HepG2 (cell line): Measurements from ENCODE around the gene TGFBRAP1. TPM values are rescaled to one million over a fixed set of nuclear protein-coding genes. Genes with fewer than 3 reads are reported as not detected.

ENCODE experiments used
- ATAC-seq: fragments of 200-7000 bp; cut with Tn5 transposase; 3 replicates; pipeline ENCODE4 v1.9.1; 2020; ENCODE audit warnings: mild to moderate bottlenecking, moderate library complexity
- BruUV-seq: library from RNA; stranded (reverse); fragments of 400-500 nt; replicated peaks from 2 replicates; lab custom pipeline; 2021; lab: Mats Ljungman, UMichigan
- CTCF ChIA-PET: fragments of 300-600 bp; formaldehyde crosslinking; extraction: SDS; loops from one replicate; lab custom pipeline; 2021; ENCODE audit warnings: low total read pairs, inconsistent platforms, low intra/inter-chr PET ratio; lab: Yijun Ruan, JAX
- POLR2A ChIA-PET: fragments of 350-600 bp; sonication (Branson Sonifier 250); formaldehyde crosslinking; loops from one replicate; lab custom pipeline; 2020; ENCODE audit warnings: antibody characterized with exemption, inconsistent platforms; lab: Yijun Ruan, JAX
- DNase-seq: peaks from one replicate; pipeline ENCODE4 v3.0.0-alpha.2; 2015; ENCODE audit warnings: low spot score
- FAIRE-seq: peaks from 3 replicates; lab custom pipeline; 2011; peaks lifted over from hg19 to GRCh38; lab: Jason Lieb, UNC
- H2AFZ ChIP-seq: one replicate; pipeline ENCODE4 v1.6.1; 2011; ENCODE audit warnings: low read length, inconsistent platforms
- H3K27ac ChIP-seq: fragments of 300-600 bp; 3 replicates; pipeline ENCODE4 v1.8.0; 2011; ENCODE audit warnings: mixed run types, mild to moderate bottlenecking, mixed read lengths, low read length, inconsistent platforms; ENCODE audit not compliant: insufficient read depth; ENCODE audit errors: extremely low read length
- H3K27me3 ChIP-seq, 2 experiments: fragments of 200-600 bp in 1 of 2; 2 replicates in 1 of 2; 3 replicates in 1 of 2; pipeline versions ENCODE4 v1.6.0 to v1.8.0; 2011; ENCODE audit warnings: low read length in 2 of 2, mild to moderate bottlenecking in 2 of 2, moderate library complexity in 2 of 2, inconsistent platforms in 1 of 2; ENCODE audit not compliant: insufficient read depth in 2 of 2, control insufficient read depth in 1 of 2
- H3K36me3 ChIP-seq, 2 experiments: fragments of 200-600 bp in 1 of 2; replicated peaks in 1 of 2; 2 replicates in 1 of 2; 3 replicates in 1 of 2; pipeline versions ENCODE4 v1.5.1 to v1.8.0; 2011; ENCODE audit warnings: low read length in 2 of 2, inconsistent platforms in 1 of 2; ENCODE audit not compliant: insufficient read depth in 2 of 2, control insufficient read depth in 1 of 2
- H3K4me1 ChIP-seq: 2 replicates; pipeline ENCODE4 v1.5.1; 2012; ENCODE audit warnings: low read length, inconsistent platforms; ENCODE audit not compliant: insufficient read depth
- H3K4me2 ChIP-seq: 2 replicates; pipeline ENCODE4 v1.6.0; 2011; ENCODE audit warnings: low read depth, low read length, inconsistent platforms
- H3K4me3 ChIP-seq, 3 experiments: fragments of 200-600 bp in 1 of 3; sonication (generic), shearing (Covaris generic) in 1 of 3; replicated peaks in 1 of 3; 2 replicates each; pipeline ENCODE4 v1.5.1; 2011 to 2016; ENCODE audit warnings: low read length in 3 of 3, inconsistent platforms in 2 of 3, low read depth in 2 of 3, mild to moderate bottlenecking in 2 of 3, control low read depth in 1 of 3, mixed read lengths in 1 of 3; ENCODE audit not compliant: insufficient read depth in 1 of 3
- H3K79me2 ChIP-seq: one replicate; pipeline ENCODE4 v1.6.1; 2011; ENCODE audit warnings: low read length, inconsistent platforms; ENCODE audit not compliant: insufficient read depth
- H3K9ac ChIP-seq: 2 replicates; pipeline ENCODE4 v1.6.0; 2011; ENCODE audit warnings: mild to moderate bottlenecking, low read depth, low read length, inconsistent platforms; ENCODE audit not compliant: insufficient read depth
- H3K9me3 ChIP-seq: 2 replicates; pipeline ENCODE4 v1.5.1; 2012; ENCODE audit warnings: mild to moderate bottlenecking, low read length
- H4K20me1 ChIP-seq: 2 replicates; pipeline ENCODE4 v1.6.0; 2011; ENCODE audit warnings: inconsistent platforms, mild to moderate bottlenecking, low read length, moderate library complexity; ENCODE audit not compliant: insufficient read depth
- HES4 ChIP-seq: sonication (generic); formaldehyde crosslinking; IDR thresholded peaks from 2 replicates; pipeline ENCODE4 v1.9.0; 2021; ENCODE audit warnings: mild to moderate bottlenecking, missing genetic modification reagents, borderline replicate concordance
- KLF15 ChIP-seq: sonication (generic); formaldehyde crosslinking; IDR thresholded peaks from 2 replicates; pipeline ENCODE4 v1.8.1; 2023; ENCODE audit warnings: borderline replicate concordance, mild to moderate bottlenecking, inconsistent platforms, missing genetic modification reagents, mixed read lengths
- MBD4 ChIP-seq: IDR thresholded peaks from 2 replicates; pipeline ENCODE4 v1.6.1; 2012; ENCODE audit warnings: low read length, inconsistent platforms, borderline replicate concordance
- PHF21A ChIP-seq: sonication (generic); formaldehyde crosslinking; IDR thresholded peaks from 2 replicates; pipeline ENCODE4 v1.5.0; 2020; ENCODE audit warnings: mild to moderate bottlenecking, missing genetic modification reagents
- TAF15 ChIP-seq: fragments of 200-400 bp; formaldehyde crosslinking; IDR thresholded peaks from one replicate; pipeline ENCODE4 v1.6.1; 2018; ENCODE audit warnings: mild to moderate bottlenecking, low read depth, low read length; ENCODE audit not compliant: poor library complexity, severe bottlenecking
- WGBS: methylation state at CpG from one replicate; pipeline ENCODE4 v1.1.6; 2017; ENCODE audit warnings: low lambda C conversion rate; 5-methylcytosine and 5-hydroxymethylcytosine counted together
- in situ Hi-C: cut with HindIII; loops from 2 replicates; pipeline ENCODE4 v1.10.0; 2017; ENCODE audit warnings: low pct_unique_long_range_greater_than_20kb; ENCODE audit not compliant: extremely low pct_ligation_motif_present
- intact Hi-C: fragments of 100-400 bp; cut with micrococcal nuclease; formaldehyde crosslinking; loops from one replicate; pipeline ENCODE4 v1.10.0; 2022; ENCODE audit not compliant: unreplicated experiment
- polyA plus RNA-seq, 8 experiments: library from polyadenylated mRNA; depleted of rRNA in 3 of 8; stranded (reverse) in 7 of 8; unstranded in 1 of 8; fragments of >200 nt; fragmentation: Illumina TruSeq in 4 of 8; extraction: Trizol in 4 of 8; gene quantifications; 2 replicates each; pipeline versions ENCODE4 v1.2.1 to v1.2.3, GENCODE V29; 2011 to 2016; ENCODE audit warnings: low read depth in 4 of 8, missing spikeins in 1 of 8, mixed read lengths in 1 of 8; ENCODE audit not compliant: insufficient read depth in 1 of 8
- total RNA-seq, 5 experiments: library from RNA; depleted of rRNA; stranded (reverse); fragments of >200 nt; fragmentation: Illumina TruSeq; extraction: Trizol; gene quantifications; 2 replicates each; pipeline ENCODE4 v1.2.3, GENCODE V29; 2016; ENCODE audit warnings: low read depth in 1 of 5
- TF ChIP-seq, protein P1 (sequence below): IDR thresholded peaks from 2 replicates; pipeline ENCODE4 v1.6.1; 2016; ENCODE audit warnings: low read depth, missing genetic modification reagents, missing compliant biosample characterization
- TF ChIP-seq, protein P2 (sequence below): sonication (generic); formaldehyde crosslinking; IDR thresholded peaks from 2 replicates; pipeline ENCODE4 v1.4.0; 2020; ENCODE audit warnings: mild to moderate bottlenecking, missing genetic modification reagents
- TF ChIP-seq, protein P3 (sequence below): IDR thresholded peaks from 2 replicates; pipeline ENCODE4 v1.4.0; 2020; ENCODE audit warnings: mild to moderate bottlenecking, missing genetic modification reagents
- TF ChIP-seq, protein P4 (sequence below): IDR thresholded peaks from 2 replicates; pipeline ENCODE4 v1.6.1; 2016; ENCODE audit warnings: low read depth
- TF ChIP-seq, protein P5 (sequence below): sonication (generic); formaldehyde crosslinking; IDR thresholded peaks from 2 replicates; pipeline ENCODE4 v1.8.0; 2022; ENCODE audit warnings: mild to moderate bottlenecking, missing genetic modification reagents, borderline replicate concordance

The TGFBRAP1 gene
- total and polyA plus RNA-seq, 2 of the 13 experiments (the other 11 are each of a cell fraction or from before 2014, with no cell fraction given) = 12.7 to 22.9 TPM

DNA sequence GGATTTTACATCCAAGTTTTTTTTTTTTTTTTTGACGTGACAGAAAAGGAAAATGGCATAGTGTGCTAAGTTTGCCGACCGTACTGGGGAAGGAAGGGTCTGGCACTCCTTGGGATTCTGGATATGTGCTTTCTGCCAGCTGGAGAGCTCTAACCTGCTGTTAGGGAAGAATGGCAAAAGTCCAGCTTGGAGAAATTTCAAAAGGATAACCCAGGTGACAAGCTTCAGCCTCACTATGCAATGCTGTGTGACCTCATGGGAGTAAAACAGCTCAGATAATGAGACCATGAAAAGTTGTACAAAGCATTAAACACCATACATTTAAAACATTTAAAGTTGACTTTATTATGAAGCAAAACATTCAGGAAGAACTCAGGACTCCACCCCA lies 98.3 kb downstream of the TGFBRAP1 start:
- Histone ChIP-seq H3K4me2 (no peak overlapping the region), H4K20me1 (no peaks in the 10 kb centered on the region), H3K79me2 (no peaks in the 10 kb centered on the region), H3K9me3 (no peaks in the 10 kb centered on the region), H3K4me3 (no peak overlapping the region), H3K9ac (no peak overlapping the region), H3K4me1 (no peaks in the 10 kb centered on the region), H3K36me3 (no peaks in the 10 kb centered on the region), H3K27ac (no peak overlapping the region), H3K27me3 (no peaks in the 10 kb centered on the region; a peak in 1 of 5 replicates), H2AFZ (no peak overlapping the region)
- ChIA-PET CTCF (no interaction called here), POLR2A (no interaction called here)
- no TSS peak for BruUV-seq
- in situ Hi-C loops = no loop called here
- DNase-seq = no peak
- no peak for ATAC-seq
- FAIRE-seq = no peak
- WGBS = 31% methylated on average over 3 of the region's 3 CpGs
- intact Hi-C loops = no loop called here
- TF ChIP-seq HES4 (no peak), MBD4 (no peak), KLF15 (CRISPR knock-in tag) (no peak), TAF15 (no peak), PHF21A (CRISPR knock-in tag) (no peak)
- TF ChIP-seq, protein P1, sequence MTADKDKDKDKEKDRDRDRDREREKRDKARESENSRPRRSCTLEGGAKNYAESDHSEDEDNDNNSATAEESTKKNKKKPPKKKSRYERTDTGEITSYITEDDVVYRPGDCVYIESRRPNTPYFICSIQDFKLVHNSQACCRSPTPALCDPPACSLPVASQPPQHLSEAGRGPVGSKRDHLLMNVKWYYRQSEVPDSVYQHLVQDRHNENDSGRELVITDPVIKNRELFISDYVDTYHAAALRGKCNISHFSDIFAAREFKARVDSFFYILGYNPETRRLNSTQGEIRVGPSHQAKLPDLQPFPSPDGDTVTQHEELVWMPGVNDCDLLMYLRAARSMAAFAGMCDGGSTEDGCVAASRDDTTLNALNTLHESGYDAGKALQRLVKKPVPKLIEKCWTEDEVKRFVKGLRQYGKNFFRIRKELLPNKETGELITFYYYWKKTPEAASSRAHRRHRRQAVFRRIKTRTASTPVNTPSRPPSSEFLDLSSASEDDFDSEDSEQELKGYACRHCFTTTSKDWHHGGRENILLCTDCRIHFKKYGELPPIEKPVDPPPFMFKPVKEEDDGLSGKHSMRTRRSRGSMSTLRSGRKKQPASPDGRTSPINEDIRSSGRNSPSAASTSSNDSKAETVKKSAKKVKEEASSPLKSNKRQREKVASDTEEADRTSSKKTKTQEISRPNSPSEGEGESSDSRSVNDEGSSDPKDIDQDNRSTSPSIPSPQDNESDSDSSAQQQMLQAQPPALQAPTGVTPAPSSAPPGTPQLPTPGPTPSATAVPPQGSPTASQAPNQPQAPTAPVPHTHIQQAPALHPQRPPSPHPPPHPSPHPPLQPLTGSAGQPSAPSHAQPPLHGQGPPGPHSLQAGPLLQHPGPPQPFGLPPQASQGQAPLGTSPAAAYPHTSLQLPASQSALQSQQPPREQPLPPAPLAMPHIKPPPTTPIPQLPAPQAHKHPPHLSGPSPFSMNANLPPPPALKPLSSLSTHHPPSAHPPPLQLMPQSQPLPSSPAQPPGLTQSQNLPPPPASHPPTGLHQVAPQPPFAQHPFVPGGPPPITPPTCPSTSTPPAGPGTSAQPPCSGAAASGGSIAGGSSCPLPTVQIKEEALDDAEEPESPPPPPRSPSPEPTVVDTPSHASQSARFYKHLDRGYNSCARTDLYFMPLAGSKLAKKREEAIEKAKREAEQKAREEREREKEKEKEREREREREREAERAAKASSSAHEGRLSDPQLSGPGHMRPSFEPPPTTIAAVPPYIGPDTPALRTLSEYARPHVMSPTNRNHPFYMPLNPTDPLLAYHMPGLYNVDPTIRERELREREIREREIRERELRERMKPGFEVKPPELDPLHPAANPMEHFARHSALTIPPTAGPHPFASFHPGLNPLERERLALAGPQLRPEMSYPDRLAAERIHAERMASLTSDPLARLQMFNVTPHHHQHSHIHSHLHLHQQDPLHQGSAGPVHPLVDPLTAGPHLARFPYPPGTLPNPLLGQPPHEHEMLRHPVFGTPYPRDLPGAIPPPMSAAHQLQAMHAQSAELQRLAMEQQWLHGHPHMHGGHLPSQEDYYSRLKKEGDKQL (CRISPR knock-in tag) = no peak
- TF ChIP-seq, protein P2, sequence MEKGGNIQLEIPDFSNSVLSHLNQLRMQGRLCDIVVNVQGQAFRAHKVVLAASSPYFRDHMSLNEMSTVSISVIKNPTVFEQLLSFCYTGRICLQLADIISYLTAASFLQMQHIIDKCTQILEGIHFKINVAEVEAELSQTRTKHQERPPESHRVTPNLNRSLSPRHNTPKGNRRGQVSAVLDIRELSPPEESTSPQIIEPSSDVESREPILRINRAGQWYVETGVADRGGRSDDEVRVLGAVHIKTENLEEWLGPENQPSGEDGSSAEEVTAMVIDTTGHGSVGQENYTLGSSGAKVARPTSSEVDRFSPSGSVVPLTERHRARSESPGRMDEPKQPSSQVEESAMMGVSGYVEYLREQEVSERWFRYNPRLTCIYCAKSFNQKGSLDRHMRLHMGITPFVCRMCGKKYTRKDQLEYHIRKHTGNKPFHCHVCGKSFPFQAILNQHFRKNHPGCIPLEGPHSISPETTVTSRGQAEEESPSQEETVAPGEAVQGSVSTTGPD (CRISPR knock-in tag) = no peak
- TF ChIP-seq, protein P3, sequence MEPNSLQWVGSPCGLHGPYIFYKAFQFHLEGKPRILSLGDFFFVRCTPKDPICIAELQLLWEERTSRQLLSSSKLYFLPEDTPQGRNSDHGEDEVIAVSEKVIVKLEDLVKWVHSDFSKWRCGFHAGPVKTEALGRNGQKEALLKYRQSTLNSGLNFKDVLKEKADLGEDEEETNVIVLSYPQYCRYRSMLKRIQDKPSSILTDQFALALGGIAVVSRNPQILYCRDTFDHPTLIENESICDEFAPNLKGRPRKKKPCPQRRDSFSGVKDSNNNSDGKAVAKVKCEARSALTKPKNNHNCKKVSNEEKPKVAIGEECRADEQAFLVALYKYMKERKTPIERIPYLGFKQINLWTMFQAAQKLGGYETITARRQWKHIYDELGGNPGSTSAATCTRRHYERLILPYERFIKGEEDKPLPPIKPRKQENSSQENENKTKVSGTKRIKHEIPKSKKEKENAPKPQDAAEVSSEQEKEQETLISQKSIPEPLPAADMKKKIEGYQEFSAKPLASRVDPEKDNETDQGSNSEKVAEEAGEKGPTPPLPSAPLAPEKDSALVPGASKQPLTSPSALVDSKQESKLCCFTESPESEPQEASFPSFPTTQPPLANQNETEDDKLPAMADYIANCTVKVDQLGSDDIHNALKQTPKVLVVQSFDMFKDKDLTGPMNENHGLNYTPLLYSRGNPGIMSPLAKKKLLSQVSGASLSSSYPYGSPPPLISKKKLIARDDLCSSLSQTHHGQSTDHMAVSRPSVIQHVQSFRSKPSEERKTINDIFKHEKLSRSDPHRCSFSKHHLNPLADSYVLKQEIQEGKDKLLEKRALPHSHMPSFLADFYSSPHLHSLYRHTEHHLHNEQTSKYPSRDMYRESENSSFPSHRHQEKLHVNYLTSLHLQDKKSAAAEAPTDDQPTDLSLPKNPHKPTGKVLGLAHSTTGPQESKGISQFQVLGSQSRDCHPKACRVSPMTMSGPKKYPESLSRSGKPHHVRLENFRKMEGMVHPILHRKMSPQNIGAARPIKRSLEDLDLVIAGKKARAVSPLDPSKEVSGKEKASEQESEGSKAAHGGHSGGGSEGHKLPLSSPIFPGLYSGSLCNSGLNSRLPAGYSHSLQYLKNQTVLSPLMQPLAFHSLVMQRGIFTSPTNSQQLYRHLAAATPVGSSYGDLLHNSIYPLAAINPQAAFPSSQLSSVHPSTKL (CRISPR knock-in tag) = no peak
- TF ChIP-seq, protein P4, sequence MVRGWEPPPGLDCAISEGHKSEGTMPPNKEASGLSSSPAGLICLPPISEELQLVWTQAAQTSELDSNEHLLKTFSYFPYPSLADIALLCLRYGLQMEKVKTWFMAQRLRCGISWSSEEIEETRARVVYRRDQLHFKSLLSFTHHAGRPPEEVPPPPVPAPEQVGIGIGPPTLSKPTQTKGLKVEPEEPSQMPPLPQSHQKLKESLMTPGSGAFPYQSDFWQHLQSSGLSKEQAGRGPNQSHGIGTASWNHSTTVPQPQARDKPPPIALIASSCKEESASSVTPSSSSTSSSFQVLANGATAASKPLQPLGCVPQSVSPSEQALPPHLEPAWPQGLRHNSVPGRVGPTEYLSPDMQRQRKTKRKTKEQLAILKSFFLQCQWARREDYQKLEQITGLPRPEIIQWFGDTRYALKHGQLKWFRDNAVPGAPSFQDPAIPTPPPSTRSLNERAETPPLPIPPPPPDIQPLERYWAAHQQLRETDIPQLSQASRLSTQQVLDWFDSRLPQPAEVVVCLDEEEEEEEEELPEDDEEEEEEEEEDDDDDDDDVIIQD (CRISPR knock-in tag) = no peak
- TF ChIP-seq, protein P5, sequence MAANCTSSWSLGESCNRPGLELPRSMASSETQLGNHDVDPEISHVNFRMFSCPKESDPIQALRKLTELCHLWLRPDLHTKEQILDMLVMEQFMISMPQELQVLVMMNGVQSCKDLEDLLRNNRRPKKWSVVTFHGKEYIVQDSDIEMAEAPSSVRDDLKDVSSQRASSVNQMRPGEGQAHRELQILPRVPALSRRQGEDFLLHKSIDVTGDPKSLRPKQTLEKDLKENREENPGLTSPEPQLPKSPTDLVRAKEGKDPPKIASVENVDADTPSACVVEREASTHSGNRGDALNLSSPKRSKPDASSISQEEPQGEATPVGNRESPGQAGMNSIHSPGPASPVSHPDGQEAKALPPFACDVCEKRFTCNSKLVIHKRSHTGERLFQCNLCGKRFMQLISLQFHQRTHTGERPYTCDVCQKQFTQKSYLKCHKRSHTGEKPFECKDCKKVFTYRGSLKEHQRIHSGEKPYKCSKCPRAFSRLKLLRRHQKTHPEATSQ (CRISPR knock-in tag) = no peak
